Fibroblast of lung (primary cell): ENCODE measurements around the gene HK2.

Experiments used
- EZH2 ChIP-seq: IDR thresholded peaks from 2 replicates; pipeline ENCODE4 v1.5.1; 2012; ENCODE audit warnings: low read length, control low read depth, mild to moderate bottlenecking; ENCODE audit errors: missing control alignments
- TF ChIP-seq, protein P1 (sequence below), 2 donors: IDR thresholded peaks in 1 of 2; conservative IDR thresholded peaks in 1 of 2; 1 replicate in 1 of 2; 2 replicates in 1 of 2; pipeline ENCODE4 v1.5.1; 2011 to 2012; ENCODE audit warnings: low read length in 2 of 2, control low read depth in 1 of 2, inconsistent platforms in 1 of 2, low read depth in 1 of 2, mild to moderate bottlenecking in 1 of 2

DNA sequence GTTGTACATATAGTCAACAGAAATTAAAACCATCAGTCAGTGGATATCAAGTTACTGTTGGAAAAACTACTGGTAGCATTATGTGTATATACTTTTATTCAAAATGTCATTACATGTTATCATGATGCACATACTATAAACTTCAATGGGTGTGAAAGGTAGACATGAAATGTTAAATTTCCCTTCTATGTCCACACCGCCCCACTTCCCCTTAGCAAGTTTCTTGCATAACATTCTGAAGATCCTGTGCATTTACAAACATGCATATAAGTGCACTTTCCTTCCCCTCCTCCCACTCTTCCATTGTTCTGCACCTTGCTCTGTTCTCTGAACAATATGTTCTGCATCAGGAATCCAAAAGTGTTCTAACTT, 16.6 kb upstream of the HK2 start:
- TF ChIP-seq, protein P1, sequence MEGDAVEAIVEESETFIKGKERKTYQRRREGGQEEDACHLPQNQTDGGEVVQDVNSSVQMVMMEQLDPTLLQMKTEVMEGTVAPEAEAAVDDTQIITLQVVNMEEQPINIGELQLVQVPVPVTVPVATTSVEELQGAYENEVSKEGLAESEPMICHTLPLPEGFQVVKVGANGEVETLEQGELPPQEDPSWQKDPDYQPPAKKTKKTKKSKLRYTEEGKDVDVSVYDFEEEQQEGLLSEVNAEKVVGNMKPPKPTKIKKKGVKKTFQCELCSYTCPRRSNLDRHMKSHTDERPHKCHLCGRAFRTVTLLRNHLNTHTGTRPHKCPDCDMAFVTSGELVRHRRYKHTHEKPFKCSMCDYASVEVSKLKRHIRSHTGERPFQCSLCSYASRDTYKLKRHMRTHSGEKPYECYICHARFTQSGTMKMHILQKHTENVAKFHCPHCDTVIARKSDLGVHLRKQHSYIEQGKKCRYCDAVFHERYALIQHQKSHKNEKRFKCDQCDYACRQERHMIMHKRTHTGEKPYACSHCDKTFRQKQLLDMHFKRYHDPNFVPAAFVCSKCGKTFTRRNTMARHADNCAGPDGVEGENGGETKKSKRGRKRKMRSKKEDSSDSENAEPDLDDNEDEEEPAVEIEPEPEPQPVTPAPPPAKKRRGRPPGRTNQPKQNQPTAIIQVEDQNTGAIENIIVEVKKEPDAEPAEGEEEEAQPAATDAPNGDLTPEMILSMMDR (conservative IDR thresholded peaks at IDR 0.05 in 1 of 2, IDR thresholded peaks at IDR 0.05 in 1 of 2; ENCODE audit: low read depth in 1 of 2, low read length in 2 of 2) = no peak
- no peak for TF ChIP-seq EZH2
